ENCODE measurements around the gene NBEAL2. TPM values are rescaled to one million over a fixed set of nuclear protein-coding genes. Genes with fewer than 3 reads are reported as not detected.
A peak's percentile ranks its signal among the peaks of the same experiment; 100 is the strongest.

The NBEAL2 gene
- total RNA-seq, 4 donors from 2014 or later = 4.1 to 8.7 (median 7.5) TPM

DNA sequence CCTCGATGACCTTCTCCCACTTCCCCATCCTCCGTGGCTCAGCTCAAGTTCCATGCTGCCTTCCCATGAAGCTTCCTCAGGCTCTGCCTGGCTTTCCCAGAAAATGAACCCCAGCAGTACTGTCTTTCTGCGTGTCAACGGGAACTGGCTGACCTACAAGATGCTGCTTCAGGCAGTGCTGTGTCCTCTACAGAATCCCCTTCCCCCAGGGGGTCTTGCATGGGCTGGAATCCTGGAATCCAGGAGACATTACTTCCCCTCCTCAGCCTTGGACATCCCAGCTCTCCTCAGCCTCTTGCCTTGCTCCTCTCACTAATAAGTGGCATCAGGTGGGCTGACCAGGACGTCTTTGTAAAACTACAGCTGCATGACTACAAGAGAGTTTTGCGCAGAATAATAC lies 8.3 kb upstream of the NBEAL2 start:
- Histone ChIP-seq H3K4me1 (peaks cover 81% of the 10 kb centered on the region in 2 donors), H3K9me3 (no peaks in the 10 kb centered on the region), H3K27ac (peak overlapping the region; percentile 61 to 80 (median 72)), H3K4me3 (peak overlapping the region in 1 of 4 donors; percentile 11), H3K36me3 (no peaks in the 10 kb centered on the region), H3K27me3 (no peaks in the 10 kb centered on the region)
- no peak for DNase-seq
- ATAC-seq = peak in 1 of 2 donors; percentile 10
- intact Hi-C loops (cut with DNase I; ENCODE audit: low total_unique reads) = no loop called here
- in situ Hi-C loops (cut with MboI; ENCODE audit: low sequenced_read_pairs in 4 of 4) = no loop called here
- no peak for TF ChIP-seq POLR2A (IDR thresholded peaks at IDR 0.05)
- TF ChIP-seq, protein P1, sequence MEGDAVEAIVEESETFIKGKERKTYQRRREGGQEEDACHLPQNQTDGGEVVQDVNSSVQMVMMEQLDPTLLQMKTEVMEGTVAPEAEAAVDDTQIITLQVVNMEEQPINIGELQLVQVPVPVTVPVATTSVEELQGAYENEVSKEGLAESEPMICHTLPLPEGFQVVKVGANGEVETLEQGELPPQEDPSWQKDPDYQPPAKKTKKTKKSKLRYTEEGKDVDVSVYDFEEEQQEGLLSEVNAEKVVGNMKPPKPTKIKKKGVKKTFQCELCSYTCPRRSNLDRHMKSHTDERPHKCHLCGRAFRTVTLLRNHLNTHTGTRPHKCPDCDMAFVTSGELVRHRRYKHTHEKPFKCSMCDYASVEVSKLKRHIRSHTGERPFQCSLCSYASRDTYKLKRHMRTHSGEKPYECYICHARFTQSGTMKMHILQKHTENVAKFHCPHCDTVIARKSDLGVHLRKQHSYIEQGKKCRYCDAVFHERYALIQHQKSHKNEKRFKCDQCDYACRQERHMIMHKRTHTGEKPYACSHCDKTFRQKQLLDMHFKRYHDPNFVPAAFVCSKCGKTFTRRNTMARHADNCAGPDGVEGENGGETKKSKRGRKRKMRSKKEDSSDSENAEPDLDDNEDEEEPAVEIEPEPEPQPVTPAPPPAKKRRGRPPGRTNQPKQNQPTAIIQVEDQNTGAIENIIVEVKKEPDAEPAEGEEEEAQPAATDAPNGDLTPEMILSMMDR (IDR thresholded peaks at IDR 0.05 in 4 of 5, conservative IDR thresholded peaks at IDR 0.05 in 1 of 5) = no peak

DNA sequence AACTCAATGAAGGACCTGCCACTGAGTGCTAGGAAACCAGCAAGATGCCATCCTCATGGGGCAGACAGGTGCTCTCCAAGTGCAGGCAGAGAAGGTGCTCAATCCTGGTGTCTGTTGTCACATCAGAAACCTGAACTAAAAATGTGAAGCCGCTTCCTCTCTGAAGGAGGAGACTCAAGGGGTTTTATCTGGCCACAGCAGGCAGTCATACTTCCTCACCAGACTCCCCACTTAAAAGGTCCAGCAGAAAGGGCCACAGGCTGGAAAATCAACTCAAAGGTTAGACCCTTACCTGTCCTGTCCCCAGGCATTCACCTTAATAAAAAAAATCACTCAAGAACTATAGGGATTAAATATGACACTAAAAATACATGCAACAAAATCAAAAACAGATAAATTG lies 7.7 kb upstream of the NBEAL2 start:
- Histone ChIP-seq H3K9me3 (no peaks in the 10 kb centered on the region), H3K27ac (peak overlapping the region; percentile 61 to 80 (median 72)), H3K27me3 (no peaks in the 10 kb centered on the region), H3K4me3 (no peak overlapping the region), H3K36me3 (no peaks in the 10 kb centered on the region), H3K4me1 (peaks cover 75% of the 10 kb centered on the region in 2 donors)
- TF ChIP-seq POLR2A (IDR thresholded peaks at IDR 0.05) = no peak
- TF ChIP-seq, protein P1 (IDR thresholded peaks at IDR 0.05 in 4 of 5, conservative IDR thresholded peaks at IDR 0.05 in 1 of 5) = no peak
- intact Hi-C loops (cut with DNase I; ENCODE audit: low total_unique reads) (no loop called here), in situ Hi-C loops (cut with MboI; ENCODE audit: low sequenced_read_pairs in 4 of 4) (no loop called here)
- DNase-seq (no peak), ATAC-seq (no peak)

DNA sequence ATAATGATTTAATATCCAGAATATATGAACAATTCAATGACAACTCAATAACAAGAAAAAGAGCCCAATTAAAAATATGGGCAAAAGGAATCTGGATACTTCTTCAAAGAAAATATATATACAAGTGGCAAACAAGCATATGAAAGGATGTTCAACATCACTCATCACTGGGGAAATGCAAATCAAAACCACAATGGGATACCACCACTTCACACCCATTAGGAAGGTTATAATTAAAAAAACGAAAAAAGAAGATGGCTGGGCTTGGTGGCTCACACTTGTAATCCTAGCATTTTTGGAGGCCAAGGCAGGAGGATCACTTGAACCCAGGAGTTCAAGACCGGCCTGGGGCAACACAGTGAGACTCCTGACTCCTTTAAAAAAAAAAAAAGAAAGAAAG lies 7.1 kb upstream of the NBEAL2 start:
- DNase-seq (no peak), ATAC-seq (no peak)
- in situ Hi-C loops (cut with MboI; ENCODE audit: low sequenced_read_pairs in 4 of 4) = no loop called here
- H3K4me1 ChIP-seq = peaks cover 71 to 74% of the 10 kb centered on the region in 2 donors
- no peaks in the 10 kb centered on the region for H3K9me3 ChIP-seq
- peak overlapping the region in 1 of 4 donors; percentile 76 for H3K27ac ChIP-seq
- H3K36me3 ChIP-seq = no peaks in the 10 kb centered on the region
- intact Hi-C loops (cut with DNase I; ENCODE audit: low total_unique reads) = no loop called here
- TF ChIP-seq, protein P1 (IDR thresholded peaks at IDR 0.05 in 4 of 5, conservative IDR thresholded peaks at IDR 0.05 in 1 of 5) = no peak
- TF ChIP-seq POLR2A (IDR thresholded peaks at IDR 0.05) = no peak
- no peaks in the 10 kb centered on the region for H3K27me3 ChIP-seq
- H3K4me3 ChIP-seq = no peak overlapping the region

DNA sequence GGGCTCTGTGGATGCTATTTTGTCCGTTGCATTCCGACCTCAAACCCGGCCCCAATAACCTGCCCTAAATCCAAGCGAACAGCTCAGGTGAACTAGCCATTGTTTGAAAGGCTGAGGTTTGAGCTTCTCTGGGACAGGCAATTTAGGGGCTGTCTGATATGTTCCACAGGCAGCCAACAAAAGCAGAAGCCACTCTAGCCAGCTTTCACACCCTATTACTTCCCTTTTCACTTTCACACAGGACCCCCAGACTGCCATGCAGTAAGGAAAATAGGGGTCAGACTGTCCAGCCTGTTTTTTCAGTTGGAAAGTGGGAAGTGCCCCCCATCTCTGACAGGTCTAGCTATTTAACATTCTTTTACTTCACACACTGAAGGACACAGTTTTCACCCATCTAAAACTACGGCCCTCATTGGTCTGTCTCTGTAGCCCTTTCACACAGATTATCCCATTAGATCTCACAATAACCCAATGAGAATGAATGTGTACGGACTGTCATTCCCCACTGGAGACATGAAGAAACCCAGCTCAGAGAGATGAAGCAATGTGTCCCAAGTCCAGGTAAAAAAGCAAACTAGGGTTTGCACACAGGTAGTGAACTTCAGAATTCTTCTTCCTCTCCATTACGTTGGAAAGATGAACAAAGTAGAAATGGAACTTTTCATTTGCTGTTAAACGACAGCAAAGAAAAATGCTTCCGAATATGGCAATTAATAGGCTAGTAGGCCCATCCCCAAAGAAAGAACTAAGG lies 4.9 kb upstream of the NBEAL2 start:
- ATAC-seq (no peak), DNase-seq (no peak)
- Histone ChIP-seq H3K36me3 (no peaks in the 10 kb centered on the region), H3K4me1 (peaks cover 64 to 67% of the 10 kb centered on the region in 2 donors), H3K27me3 (no peaks in the 10 kb centered on the region), H3K9me3 (no peaks in the 10 kb centered on the region), H3K27ac (peak overlapping the region; percentile 17 to 95 (median 65)), H3K4me3 (no peak overlapping the region)
- intact Hi-C loops (cut with DNase I; ENCODE audit: low total_unique reads) = loop anchor here (5.0 kb wide), 1 partner anchor 107 kb away; no protein-coding TSS in a partner anchor
- no peak for TF ChIP-seq POLR2A (IDR thresholded peaks at IDR 0.05)
- TF ChIP-seq, protein P1 (IDR thresholded peaks at IDR 0.05 in 4 of 5, conservative IDR thresholded peaks at IDR 0.05 in 1 of 5) = no peak
- in situ Hi-C loops (cut with MboI; ENCODE audit: low sequenced_read_pairs in 4 of 4) = no loop called here

Measured in gastrocnemius medialis (tissue), 4 donors.